Stimulated activated CD8-positive, alpha-beta memory T cell treated with anti-CD3 and anti-CD28 coated beads, Interleukin-4, amount 100 ng/mL, for 24 hours (primary cell): ENCODE data around the gene ABLIM2.

ENCODE experiments used
- DNase-seq: peaks from one replicate; pipeline ENCODE4 v3.0.0-alpha.2; 2020; ENCODE audit warnings: low read depth

ABLIM2 gene

DNA sequence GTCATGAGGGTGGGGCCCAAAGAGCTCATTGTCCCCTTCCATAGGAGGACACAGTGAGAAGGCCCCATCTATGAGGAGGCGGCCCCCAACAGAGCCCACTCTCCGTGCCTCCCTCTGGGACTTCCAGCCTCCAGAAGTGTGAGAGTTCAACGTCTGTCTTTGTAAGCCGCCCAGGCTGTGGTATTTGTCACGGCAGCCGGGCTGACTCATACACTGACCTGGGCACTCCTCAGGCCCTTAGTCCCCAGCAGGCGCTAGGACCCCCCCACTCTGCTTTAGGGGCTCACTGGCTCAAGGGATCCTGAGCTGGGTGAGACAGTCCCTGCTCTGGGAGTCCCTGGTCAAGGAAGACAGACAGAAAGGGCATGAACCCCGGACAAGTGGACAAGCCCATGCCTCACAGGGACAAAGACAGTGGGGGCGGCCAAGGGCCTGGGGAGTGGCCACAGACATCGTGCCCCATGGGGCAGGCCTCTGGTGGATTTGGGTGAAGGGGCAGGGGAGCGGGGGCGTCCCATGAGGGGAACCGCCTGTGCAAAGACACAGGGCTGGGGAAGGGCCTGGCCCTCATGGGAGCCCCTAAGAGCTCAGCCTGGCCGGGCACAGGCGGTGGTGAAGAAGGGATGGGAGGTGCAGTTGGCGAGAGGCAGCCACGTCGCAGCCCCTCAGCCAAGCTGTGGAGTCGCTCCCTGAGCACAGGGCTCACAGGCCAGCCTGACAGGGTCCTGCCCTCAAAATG is 21.5 kb downstream of the ABLIM2 start:
- no peak for DNase-seq

DNA sequence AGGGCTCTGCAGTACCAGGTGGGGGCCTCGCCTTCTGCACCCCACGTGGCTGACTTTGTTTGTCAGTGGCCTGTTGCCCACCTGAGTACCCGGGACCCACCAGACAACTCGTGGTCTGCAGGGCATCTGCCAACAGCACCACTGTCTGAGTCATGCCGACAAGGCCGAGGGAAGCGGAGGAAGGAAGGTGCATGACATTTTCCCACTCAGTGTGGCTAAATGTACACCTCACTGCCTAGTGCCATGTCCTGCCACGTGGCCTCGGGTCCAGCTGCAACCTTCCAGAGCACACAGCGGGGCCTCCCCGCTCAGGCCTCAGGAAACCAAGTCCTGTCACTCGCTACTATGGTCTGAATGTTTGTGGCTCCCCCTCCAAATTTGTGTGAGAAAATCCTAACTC is 22.1 kb downstream of the ABLIM2 start:
- no peak for DNase-seq

GRCh38 chr4:8135666-8136065 is 22.9 kb downstream of the ABLIM2 start:
- DNase-seq: no peak

DNA sequence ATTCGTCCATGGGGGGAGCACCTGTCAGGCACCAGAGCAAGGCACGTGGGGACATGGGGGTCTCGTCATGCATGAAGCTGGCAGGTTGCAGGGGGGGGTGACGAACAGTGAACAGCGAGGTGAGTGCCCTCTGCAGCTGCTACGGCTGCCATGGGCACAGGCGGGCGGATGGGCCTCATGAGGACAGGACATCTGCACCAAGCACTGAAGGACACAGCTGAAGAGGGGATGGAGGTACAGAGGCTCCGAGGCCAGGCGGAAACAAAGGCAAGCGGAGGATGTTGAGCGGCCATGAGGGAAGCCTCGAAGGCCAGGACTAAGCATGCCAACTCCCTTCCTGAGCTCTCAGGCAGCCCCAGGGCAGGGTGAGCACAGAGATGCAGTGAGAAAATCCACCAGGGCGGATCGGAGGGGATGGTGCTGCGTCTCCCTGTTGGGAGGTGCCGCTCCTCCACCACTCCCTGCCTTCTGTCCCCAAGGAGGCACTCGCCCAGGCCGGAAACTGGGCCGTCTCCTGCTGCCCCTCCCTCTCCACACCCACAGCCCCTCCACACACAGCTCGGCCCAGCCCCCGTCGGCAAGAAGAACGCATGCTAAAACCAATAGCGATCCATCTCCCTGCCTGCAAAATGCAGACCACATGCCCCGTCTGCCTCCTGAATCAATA is 24.6 kb downstream of the ABLIM2 start:
- no peak for DNase-seq

GRCh38 chr4:8132947-8133705 is 25.5 kb downstream of the ABLIM2 start:
- DNase-seq: no peak

- no peak for DNase-seq
Measured at GRCh38 chr4:8132400-8132799, 26.2 kb downstream of the ABLIM2 start.

- no peak for DNase-seq
Measured at GRCh38 chr4:8131826-8132225, 26.8 kb downstream of the ABLIM2 start.

- no peak for DNase-seq
Measured at GRCh38 chr4:8131210-8131609, 27.4 kb downstream of the ABLIM2 start.

- DNase-seq: no peak
Measured at GRCh38 chr4:8130346-8131066, 28.1 kb downstream of the ABLIM2 start.

DNA sequence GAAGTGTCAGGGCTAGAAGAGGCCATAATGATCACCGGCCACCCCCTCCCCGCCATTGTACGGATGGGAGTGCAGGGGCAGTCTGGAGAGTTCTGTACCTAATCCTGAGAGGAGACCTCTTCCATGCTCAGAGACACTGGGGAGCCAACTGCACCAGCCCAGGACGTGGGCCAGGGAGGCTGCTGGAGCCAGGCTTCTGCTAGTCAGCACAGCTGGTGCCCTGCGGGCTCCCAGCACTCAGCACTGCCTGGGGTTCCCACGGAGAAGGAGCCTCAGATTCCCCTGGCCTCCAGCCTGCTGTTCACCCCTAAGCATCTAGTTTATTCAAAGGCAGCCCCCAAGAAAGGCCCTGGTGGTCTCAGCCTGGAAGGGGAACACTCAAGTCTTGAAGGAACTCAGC is 28.8 kb downstream of the ABLIM2 start:
- no peak for DNase-seq

DNA sequence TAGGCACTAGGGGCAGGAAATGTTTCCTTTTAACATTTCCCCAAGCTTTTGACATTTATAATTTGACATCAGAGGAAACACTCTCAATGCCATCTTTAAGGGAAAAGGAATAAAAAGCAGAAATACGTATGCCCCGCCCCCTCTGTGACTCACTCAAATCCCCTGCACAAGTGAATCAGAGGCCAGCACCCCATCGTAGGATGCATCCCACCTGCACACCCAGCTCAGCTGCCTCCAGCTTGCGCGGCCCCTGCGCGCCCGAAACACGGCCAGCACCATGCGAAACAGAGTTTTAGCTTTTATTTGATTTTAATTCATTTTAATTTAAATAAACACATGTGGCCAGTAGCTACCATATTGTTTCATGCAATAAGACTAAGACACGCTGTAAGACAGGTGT is 29.5 kb downstream of the ABLIM2 start:
- no peak for DNase-seq

DNA sequence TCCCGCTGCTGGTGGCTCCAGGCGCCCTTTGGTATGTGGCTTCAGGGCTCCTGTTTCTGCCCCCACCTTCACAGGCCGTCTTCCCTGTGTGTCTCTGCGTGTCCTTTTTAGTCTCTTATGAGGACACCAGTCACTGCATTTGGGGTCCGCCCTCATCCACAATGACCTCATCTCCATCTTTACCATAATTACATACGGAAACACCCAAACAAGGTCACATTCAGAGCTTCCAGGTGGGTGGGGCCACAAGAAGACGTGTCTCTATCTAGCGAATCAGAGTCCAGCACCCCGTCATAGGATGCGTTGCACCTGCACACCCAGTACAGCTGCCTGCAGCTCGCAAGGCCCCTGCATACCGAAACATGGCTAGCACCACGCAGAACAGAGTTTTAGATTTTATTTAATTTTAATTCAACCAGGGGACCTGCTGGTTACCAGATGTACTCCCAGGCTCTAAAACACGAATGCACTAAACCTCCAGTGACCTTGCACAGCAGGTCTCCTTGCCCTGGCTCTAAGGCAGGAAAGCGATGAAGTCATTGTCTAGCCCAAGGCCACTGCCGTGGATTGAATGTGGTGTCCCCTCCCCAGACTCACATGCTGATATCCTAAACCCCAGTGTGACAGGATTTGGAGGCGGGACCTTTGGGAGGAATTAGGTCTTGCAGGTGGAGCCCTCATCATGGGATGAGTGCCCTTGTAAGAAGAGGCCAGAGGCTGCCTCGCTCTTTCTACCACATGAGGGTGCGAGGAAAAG is 30.3 kb downstream of the ABLIM2 start:
- DNase-seq: no peak

- no peak for DNase-seq
Measured at GRCh38 chr4:8127051-8127826, 31.4 kb downstream of the ABLIM2 start.

DNA sequence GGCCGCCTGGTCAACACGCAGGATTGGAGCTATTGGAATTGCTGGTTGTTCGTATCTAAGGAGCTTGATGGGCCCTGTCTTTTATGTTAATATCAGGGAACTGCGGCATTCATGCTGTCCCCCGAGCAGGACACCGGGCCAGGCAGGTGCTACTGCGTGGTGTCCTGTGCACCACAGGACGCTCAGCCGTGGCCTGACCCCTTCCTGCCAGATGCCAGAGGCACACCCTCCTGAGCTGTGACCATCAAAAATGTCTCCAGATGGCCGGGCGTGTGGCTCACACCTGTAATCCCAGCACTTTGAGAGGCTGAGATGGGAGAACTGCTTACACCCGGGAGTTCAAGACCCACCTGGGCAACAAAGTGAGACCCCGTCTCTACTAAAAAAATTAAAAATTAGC is 32.1 kb downstream of the ABLIM2 start:
- no peak for DNase-seq

GRCh38 chr4:8125526-8126056 is 33.0 kb downstream of the ABLIM2 start:
- no peak for DNase-seq

DNA sequence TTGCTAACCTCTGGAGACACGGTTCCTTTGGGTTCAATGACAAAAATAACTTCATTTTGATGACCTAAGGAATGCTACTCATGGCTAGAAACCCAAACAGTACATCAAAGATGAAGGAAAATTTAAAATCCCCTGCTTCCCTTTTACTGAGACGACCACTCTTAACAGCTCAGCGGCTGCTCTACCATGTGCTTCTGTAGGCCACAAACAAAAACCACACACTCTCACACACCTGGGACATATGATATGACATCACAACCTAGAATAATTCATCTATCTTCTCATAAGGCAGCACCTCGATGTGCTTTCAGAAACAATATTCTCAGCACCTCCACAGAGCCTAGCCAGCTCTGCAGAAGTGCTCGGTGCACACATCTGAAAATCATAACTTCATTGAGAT is 34.7 kb downstream of the ABLIM2 start:
- DNase-seq: no peak

DNA sequence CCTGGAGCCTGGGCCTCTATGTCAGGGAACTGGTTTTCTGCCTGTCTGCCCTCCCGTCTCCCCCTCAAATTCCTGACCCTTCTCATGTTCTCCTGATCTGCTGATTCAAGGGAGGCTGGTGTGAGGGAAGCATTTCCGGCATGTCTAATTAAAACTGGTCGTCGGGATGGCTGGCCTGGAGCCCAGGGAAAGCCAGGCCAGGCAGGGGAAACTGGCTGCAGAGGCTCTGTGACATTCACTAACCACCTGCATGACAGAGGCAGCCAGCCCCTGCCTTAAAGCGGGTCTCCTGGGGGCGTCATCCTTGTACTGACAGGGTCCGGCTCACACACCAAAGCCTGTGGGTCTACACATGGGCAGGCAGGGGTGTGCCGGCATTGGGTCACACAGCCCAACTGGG is 35.2 kb downstream of the ABLIM2 start:
- DNase-seq: no peak

GRCh38 chr4:8122746-8123145 is 35.9 kb downstream of the ABLIM2 start:
- DNase-seq: no peak

DNA sequence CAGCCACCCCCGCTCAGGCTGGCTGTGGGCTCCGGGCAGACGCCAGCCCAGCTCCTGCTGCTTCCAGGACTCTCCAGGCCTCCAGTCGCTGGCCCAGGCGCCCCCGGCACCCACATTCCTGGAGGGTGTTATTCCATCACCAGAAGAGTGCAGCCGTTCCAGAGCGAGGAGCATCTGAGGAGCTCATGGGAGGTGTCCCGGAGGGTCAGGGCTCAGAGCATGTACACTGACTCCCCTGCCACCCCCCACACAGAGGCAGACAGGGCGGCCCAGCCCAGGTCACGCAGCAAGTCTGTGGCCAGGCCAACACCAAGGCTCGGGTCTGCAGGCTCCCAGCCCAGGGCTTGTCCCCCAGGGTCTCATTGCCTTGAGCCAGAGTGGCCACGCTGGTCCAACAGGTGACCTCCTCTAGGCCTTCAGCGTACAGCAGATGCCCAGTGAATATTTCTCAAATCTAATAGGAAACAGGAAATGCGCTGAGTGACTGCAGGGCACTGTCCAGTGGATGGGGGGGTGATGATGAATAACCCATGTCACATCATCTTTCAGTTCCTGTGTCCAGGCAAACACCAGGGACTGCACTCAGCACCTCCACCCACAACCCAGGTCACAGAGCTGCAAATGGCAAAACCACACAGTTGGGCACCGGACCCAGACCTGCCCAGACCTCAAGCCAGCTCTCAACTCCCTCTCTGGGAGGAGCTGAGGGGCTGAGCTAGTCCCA is 37.2 kb downstream of the ABLIM2 start:
- no peak for DNase-seq

DNA sequence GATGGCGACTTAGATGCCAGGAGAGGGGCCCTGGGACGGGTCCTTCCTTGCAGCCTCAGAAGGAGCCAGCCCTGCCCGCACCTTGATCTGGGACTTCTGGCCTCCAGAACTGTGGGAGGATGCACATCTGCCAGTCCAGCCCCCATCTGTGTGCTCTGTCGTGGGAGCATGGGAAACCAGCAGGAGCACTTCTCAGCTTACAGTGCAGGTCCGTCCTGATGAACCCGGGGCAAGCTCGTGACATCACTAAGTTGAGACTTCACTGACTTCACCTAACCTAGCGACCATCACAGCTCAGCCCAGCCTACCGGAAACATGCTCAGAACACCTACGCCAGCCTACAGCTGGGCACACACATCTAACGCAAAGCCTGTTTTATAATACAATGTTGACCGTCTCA is 38.1 kb downstream of the ABLIM2 start:
- DNase-seq: no peak
